ENCODE results near the gene CTIF.

The CTIF gene

GRCh38 chr18:48751727-48752468 is 213.1 kb downstream of the CTIF start:
- Mint-ChIP-seq H3K4me1 (no peaks in the 10 kb centered on the region), H3K4me3 (no peak overlapping the region), H3K27me3 (no peaks in the 10 kb centered on the region), H3K36me3 (no peaks in the 10 kb centered on the region), H3K27ac (no peak overlapping the region), H3K9me3 (no peaks in the 10 kb centered on the region)

- Mint-ChIP-seq H3K4me3 (no peak overlapping the region), H3K27me3 (no peaks in the 10 kb centered on the region), H3K27ac (no peak overlapping the region), H3K9me3 (no peaks in the 10 kb centered on the region), H3K36me3 (no peaks in the 10 kb centered on the region), H3K4me1 (no peaks in the 10 kb centered on the region)
These were observed 213.6 kb downstream of the CTIF start for GRCh38 chr18:48752478-48752877.

GRCh38 chr18:48752928-48753327 is 214.1 kb downstream of the CTIF start:
- no peaks in the 10 kb centered on the region for H3K9me3 Mint-ChIP-seq

GRCh38 chr18:48753691-48754090 is 214.9 kb downstream of the CTIF start:
- H3K4me1 Mint-ChIP-seq: no peaks in the 10 kb centered on the region
- H3K27ac Mint-ChIP-seq: no peak overlapping the region
- no peaks in the 10 kb centered on the region for H3K9me3 Mint-ChIP-seq

More at GRCh38 chr18:48752928-48753327, 214.1 kb downstream of the CTIF start:
- Mint-ChIP-seq H3K36me3 (no peaks in the 10 kb centered on the region), H3K27ac (no peak overlapping the region), H3K4me3 (no peak overlapping the region), H3K27me3 (no peaks in the 10 kb centered on the region), H3K4me1 (no peaks in the 10 kb centered on the region)

GRCh38 chr18:48754559-48754958 is 215.7 kb downstream of the CTIF start:
- H3K9me3 Mint-ChIP-seq: no peaks in the 10 kb centered on the region
- H3K4me3 Mint-ChIP-seq: no peak overlapping the region
- no peaks in the 10 kb centered on the region for H3K4me1 Mint-ChIP-seq
- no peaks in the 10 kb centered on the region for H3K36me3 Mint-ChIP-seq
- no peaks in the 10 kb centered on the region for H3K27me3 Mint-ChIP-seq
- no peak overlapping the region for H3K27ac Mint-ChIP-seq

More at GRCh38 chr18:48753691-48754090, 214.9 kb downstream of the CTIF start:
- Mint-ChIP-seq H3K27me3 (no peaks in the 10 kb centered on the region), H3K36me3 (no peaks in the 10 kb centered on the region), H3K4me3 (no peak overlapping the region)

- Mint-ChIP-seq H3K36me3 (no peaks in the 10 kb centered on the region), H3K4me3 (no peak overlapping the region), H3K27me3 (no peaks in the 10 kb centered on the region), H3K4me1 (no peaks in the 10 kb centered on the region), H3K9me3 (no peaks in the 10 kb centered on the region), H3K27ac (no peak overlapping the region)
These were observed 216.2 kb downstream of the CTIF start for GRCh38 chr18:48754993-48755473.

- H3K36me3 Mint-ChIP-seq: no peaks in the 10 kb centered on the region
- no peaks in the 10 kb centered on the region for H3K27me3 Mint-ChIP-seq
- no peak overlapping the region for H3K27ac Mint-ChIP-seq
- H3K4me1 Mint-ChIP-seq: no peaks in the 10 kb centered on the region
- no peak overlapping the region for H3K4me3 Mint-ChIP-seq
- H3K9me3 Mint-ChIP-seq: no peaks in the 10 kb centered on the region
These were observed 217.8 kb downstream of the CTIF start for GRCh38 chr18:48756511-48757226.

GRCh38 chr18:48757367-48757766 is 218.5 kb downstream of the CTIF start:
- Mint-ChIP-seq H3K4me1 (no peaks in the 10 kb centered on the region), H3K27ac (no peak overlapping the region), H3K9me3 (no peaks in the 10 kb centered on the region), H3K36me3 (no peaks in the 10 kb centered on the region), H3K4me3 (no peak overlapping the region), H3K27me3 (no peaks in the 10 kb centered on the region)

GRCh38 chr18:48757906-48758305 is 219.1 kb downstream of the CTIF start:
- Mint-ChIP-seq H3K4me1 (no peaks in the 10 kb centered on the region), H3K27ac (no peak overlapping the region), H3K9me3 (no peaks in the 10 kb centered on the region), H3K27me3 (no peaks in the 10 kb centered on the region), H3K4me3 (no peak overlapping the region), H3K36me3 (no peaks in the 10 kb centered on the region)

GRCh38 chr18:48761582-48761981 is 222.8 kb downstream of the CTIF start:
- H3K4me1 Mint-ChIP-seq: no peaks in the 10 kb centered on the region
- no peak overlapping the region for H3K4me3 Mint-ChIP-seq
- no peaks in the 10 kb centered on the region for H3K27me3 Mint-ChIP-seq

GRCh38 chr18:48762022-48762421 is 223.2 kb downstream of the CTIF start:
- H3K4me3 Mint-ChIP-seq: no peak overlapping the region
- no peaks in the 10 kb centered on the region for H3K4me1 Mint-ChIP-seq
- H3K9me3 Mint-ChIP-seq: no peaks in the 10 kb centered on the region
- no peaks in the 10 kb centered on the region for H3K36me3 Mint-ChIP-seq
- no peak overlapping the region for H3K27ac Mint-ChIP-seq
- H3K27me3 Mint-ChIP-seq: no peaks in the 10 kb centered on the region

More at GRCh38 chr18:48761582-48761981, 222.8 kb downstream of the CTIF start:
- no peaks in the 10 kb centered on the region for H3K36me3 Mint-ChIP-seq
- no peaks in the 10 kb centered on the region for H3K9me3 Mint-ChIP-seq
- no peak overlapping the region for H3K27ac Mint-ChIP-seq

- H3K27me3 Mint-ChIP-seq: no peaks in the 10 kb centered on the region
- no peaks in the 10 kb centered on the region for H3K9me3 Mint-ChIP-seq
- H3K27ac Mint-ChIP-seq: no peak overlapping the region
- H3K36me3 Mint-ChIP-seq: no peaks in the 10 kb centered on the region
- H3K4me1 Mint-ChIP-seq: no peaks in the 10 kb centered on the region
- H3K4me3 Mint-ChIP-seq: no peak overlapping the region
These were observed 224.2 kb downstream of the CTIF start for GRCh38 chr18:48762836-48763718.

- Mint-ChIP-seq H3K27ac (no peak overlapping the region), H3K4me3 (no peak overlapping the region), H3K36me3 (no peaks in the 10 kb centered on the region), H3K9me3 (no peaks in the 10 kb centered on the region), H3K4me1 (no peaks in the 10 kb centered on the region), H3K27me3 (no peaks in the 10 kb centered on the region)
These were observed 224.9 kb downstream of the CTIF start for GRCh38 chr18:48763719-48764100.

GRCh38 chr18:48765053-48765452 is 226.2 kb downstream of the CTIF start:
- H3K27me3 Mint-ChIP-seq: no peaks in the 10 kb centered on the region
- H3K36me3 Mint-ChIP-seq: no peaks in the 10 kb centered on the region
- no peak overlapping the region for H3K4me3 Mint-ChIP-seq
- no peaks in the 10 kb centered on the region for H3K9me3 Mint-ChIP-seq
- H3K4me1 Mint-ChIP-seq: no peaks in the 10 kb centered on the region
- no peak overlapping the region for H3K27ac Mint-ChIP-seq

- H3K4me1 Mint-ChIP-seq: no peaks in the 10 kb centered on the region
- no peaks in the 10 kb centered on the region for H3K36me3 Mint-ChIP-seq
- no peaks in the 10 kb centered on the region for H3K27me3 Mint-ChIP-seq
- no peaks in the 10 kb centered on the region for H3K9me3 Mint-ChIP-seq
- H3K27ac Mint-ChIP-seq: no peak overlapping the region
- no peak overlapping the region for H3K4me3 Mint-ChIP-seq
These were observed 227.2 kb downstream of the CTIF start for GRCh38 chr18:48766026-48766425.

Data from activated naive CD4-positive, alpha-beta T cell treated with anti-CD3 and anti-CD28 coated beads, Interleukin-2, amount 50 U/mL, for 24 hours (primary cell).